A204.1 (cell line): Measurements from ENCODE around the gene CCM2.

Experiments used
- FAIRE-seq: peaks from 2 replicates; lab custom pipeline; 2012; peaks lifted over from hg19 to GRCh38; lab: Jason Lieb, UNC

CCM2 gene

DNA sequence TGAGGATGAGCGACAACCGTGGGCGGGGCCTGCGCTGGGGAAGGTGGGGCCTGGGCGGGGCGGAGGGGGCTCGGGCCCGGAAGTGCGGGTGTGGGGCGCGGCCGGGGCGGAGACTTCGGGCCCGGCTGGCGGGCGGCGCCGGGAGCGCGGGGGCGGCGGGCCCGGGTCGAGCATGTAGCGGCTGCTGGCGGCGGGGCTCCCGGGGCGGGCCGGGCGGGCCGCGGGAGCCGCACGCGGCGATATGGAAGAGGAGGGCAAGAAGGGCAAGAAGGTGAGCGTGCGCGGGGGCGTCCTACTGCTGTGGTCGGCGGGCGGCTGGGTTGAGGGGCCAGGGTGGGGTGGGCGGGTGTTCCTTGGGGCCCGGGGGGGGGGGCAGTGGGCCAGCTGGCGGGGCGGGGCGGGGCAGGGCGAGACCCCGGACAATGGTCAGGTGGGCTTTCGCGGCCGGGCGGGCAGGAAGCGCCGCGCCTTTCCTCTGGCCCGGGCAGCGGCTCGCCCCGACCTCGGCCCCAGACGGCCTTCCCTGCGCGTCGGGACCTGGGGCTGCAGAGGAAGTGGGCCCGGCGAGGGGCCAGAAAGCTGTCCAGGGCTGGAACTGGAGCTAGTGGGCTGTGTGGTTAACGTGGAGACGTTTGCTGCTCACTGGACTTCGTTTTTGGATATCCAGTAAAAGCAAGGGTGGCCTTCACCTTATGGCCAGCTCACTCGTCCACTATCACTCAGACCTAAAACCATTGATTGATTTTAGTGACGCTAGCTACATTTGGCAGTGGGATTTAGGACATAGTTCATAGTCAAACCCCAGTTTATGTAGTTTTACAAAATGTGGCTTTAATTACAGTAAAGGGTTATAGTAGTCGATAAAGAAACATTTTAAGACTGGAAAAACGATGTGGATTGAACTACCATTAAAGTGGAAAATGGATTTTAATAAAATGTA lies at the start of gene CCM2:
Gene CCM2 (plus strand): TSS at position 109 of the 940 bp plus-strand sequence. CDS start 133 bp downstream, at position 242.
- no peak for FAIRE-seq

DNA sequence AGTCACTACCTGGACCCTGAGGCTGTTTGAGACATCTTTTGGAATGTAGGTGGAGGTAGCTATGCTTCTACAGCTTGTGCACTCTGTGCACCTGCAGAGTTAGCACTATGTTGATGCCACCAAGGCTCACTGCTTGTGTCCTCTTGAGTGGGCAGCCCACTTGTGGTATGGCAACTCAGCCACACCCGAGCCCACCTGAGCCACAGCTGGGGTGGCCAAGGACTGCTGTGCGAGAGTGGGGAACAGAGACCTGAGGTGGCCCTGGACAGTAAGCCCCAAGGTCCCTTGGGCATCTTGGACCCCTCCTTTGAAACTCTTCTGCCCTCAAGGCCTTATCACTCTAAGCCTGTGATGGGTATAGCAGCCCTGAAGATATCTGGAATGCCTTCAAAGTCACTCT lies 46.8 kb upstream of the CCM2 start:
- FAIRE-seq, result no peak

DNA sequence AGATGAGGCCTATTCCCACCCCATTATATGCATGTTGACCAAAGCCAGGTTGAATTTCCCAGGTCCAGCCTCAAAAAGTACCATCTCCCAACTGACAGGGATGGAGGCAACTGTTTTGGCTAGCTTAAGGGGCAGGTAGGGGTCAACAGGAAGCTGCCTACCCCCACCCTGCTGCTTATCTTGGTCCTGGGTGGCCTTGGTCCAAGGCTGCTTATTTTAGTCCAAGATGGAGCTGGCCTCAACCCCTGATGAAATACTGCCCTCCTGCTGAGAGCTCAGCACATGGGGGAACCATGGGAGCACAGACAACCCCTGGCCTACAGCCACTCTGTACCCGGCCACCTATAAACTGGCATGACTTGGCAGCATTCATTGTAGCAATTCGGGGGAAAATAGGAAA lies 44.3 kb upstream of the CCM2 start:
- no peak for FAIRE-seq

GRCh38 chr7:44956157-44956766 lies 43.7 kb upstream of the CCM2 start:
- FAIRE-seq, result no peak

DNA sequence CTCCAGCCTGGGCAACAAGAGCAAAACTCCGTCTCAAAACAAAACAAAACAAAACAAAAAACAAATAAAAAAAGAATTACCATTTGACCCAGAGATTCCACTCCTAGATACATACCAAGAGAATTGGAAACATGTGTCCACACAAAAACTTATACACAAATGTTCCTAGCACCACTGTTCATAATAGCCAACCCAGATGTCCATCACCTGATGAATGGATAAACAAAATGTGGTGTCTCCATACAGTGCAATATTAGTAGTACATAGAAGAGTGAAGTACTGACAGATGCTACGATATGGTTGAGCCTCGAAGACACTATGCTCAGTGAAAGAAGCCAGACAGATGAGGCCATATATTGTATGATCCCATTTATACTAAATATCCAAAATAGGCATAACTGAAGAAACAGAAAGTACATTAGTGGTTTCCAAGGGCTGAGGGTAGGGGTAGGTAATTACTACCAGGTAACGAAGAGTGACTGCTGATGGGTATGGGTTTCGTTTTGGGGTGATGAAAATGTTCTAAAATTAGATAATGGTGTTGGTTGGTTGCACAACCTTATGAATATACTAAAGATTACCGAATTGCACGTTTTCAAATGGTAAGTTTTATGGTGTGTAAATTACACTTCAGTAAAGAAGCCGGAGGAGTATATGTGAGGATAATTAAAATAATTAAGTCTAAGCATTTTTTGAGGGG lies 41.2 kb upstream of the CCM2 start:
- FAIRE-seq, result no peak

DNA sequence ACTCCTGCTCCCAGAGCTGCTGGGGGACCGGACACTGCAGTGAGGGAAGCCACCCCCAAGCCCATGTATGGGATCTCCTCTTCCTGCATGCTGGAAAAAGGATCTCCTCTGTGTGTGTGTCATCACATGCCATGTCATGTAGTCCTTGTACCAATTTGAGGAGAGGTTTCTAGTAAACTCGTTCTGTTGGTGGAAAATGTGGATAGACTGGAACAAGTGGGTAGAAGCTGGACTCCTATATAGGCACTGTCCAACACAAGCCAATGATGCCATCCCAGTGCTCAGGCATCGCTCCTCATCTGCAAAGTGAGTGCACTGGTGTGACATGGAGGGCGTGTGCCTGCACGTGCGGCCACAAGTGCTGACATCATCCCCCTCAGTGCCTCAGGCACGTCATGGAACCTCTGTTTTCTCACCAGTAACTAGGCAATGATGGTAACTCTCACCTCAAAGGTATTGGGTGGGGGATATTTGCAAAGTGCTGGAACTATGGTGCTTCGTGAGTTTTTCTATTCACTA lies 40.5 kb upstream of the CCM2 start:
- no peak for FAIRE-seq

DNA sequence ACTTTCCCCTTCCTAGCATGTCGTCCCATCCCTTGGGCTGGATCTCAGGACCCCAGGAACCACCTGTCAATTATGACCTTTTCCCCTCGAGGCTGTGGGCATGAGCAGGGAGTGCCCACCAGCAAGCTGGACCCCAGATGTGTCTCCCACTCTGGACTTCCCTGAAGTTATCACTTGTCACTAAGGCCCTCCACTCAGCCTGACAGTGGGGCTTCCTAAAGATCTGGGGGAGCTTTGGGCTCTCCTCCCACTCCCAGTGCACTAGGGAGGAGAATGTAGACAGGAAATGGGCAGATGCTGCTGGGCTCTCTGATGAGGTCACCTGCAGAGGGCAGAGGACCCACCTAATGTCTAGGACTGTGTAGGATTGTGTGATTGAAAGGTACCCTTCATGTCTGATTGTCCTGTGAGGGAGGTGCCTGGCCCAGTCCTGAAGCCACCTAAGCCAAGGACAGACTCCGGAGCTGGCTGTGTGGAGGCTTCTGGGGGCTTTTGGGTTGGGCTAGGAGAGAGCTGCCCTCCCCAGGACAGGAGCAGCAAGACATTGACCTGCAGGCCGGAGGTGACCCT lies 39.9 kb upstream of the CCM2 start:
- no peak for FAIRE-seq

DNA sequence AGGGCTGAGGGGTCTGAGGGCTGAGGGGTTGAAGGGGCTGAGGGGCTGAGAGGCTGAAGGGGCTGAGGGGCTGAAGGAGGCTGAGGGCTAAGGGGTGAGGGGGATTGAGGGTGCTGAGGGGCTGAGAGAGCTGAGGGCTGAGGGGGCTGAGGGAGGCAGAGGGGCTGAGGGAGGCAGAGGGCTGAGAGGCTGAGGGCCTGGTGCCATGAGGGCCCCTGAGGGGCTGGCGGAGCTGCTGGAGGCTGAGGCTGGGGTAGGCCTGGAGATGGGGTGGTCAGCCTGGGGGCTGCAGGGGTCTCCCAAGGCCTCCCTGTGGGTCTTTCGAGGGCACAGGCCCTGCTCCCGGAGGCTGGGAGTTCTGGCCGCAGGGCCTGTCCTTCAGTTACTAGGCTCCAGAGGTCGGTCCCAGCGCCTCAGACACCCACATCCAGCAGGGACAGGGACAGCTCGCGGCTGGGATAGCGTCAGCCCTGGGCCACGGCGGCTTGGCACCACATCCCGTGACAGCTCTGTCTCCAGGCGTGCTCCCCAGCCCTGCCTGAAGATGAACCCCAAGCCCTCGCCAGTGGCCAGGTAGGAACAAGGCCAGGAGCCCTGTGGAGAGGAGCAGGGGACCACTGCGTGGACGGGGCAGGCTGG lies 38.0 kb upstream of the CCM2 start:
- FAIRE-seq, result no peak

- FAIRE-seq, result no peak
Measured at GRCh38 chr7:44962483-44963251, 37.3 kb upstream of the CCM2 start.

GRCh38 chr7:44963364-44964290 lies 36.4 kb upstream of the CCM2 start:
- no peak for FAIRE-seq

DNA sequence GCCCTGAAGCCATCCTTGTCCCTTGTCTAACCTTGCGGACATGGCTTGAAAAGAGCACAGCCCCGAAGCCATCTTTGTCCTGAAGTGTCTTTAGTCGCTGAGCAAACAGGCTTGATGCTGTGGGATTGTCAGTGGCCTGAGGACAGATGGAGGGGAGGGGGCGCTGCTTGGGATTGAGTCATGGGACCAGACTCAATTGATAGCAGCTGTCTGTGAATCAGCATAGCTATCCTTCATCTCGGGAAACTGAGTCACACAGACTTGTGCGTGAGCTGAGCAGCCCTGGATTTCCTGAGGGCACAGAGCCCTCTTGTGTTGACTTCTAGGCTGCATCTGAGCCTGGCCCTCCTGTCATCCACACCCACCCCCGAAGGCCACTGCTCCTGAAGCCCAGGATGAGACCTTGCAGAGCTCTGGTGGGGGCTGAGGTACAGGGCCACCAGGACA lies 35.6 kb upstream of the CCM2 start:
- no peak for FAIRE-seq

GRCh38 chr7:44964831-44965440 lies 35.1 kb upstream of the CCM2 start:
- no peak for FAIRE-seq

- FAIRE-seq, result no peak
Measured at GRCh38 chr7:44965441-44965903, 34.5 kb upstream of the CCM2 start.

DNA sequence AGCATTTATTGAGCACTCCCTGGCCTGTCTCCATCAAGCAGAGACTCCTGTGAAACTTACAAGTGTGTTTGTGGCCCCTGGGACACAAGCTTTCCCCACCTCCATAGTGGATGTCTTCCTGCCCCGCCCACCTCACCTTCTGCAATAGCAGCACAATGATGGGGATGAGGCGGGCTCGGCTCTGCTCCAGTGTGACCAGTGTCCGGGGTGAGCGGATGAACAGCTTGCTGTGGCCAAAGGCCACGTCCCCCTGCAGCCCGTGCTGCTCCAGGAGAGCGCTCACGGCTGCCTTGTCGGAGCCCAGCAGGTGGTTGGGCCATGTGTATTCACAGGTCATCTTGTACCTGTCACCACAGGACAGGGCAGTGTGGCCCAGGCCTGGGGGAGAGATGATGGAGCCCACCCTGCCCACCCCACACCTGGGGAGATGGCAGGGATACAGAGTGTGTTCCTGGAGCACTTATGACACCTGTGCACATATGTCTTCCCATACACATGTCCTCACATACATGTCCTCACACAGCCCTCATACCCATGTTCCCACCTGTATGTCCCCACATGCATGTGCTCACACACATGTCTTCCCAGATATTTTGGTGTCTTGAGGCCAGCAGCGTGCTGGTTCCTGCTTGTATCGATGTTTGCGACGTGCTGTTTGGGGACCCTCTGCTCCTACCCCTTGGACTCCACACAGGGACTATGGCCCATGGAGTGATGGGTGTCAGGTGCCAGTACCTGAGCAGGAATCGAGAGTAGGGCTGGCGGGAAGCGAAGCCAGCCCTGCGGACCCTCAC lies 33.9 kb upstream of the CCM2 start:
- FAIRE-seq, result no peak

GRCh38 chr7:44966731-44967538 lies 33.1 kb upstream of the CCM2 start:
- FAIRE-seq, result no peak

DNA sequence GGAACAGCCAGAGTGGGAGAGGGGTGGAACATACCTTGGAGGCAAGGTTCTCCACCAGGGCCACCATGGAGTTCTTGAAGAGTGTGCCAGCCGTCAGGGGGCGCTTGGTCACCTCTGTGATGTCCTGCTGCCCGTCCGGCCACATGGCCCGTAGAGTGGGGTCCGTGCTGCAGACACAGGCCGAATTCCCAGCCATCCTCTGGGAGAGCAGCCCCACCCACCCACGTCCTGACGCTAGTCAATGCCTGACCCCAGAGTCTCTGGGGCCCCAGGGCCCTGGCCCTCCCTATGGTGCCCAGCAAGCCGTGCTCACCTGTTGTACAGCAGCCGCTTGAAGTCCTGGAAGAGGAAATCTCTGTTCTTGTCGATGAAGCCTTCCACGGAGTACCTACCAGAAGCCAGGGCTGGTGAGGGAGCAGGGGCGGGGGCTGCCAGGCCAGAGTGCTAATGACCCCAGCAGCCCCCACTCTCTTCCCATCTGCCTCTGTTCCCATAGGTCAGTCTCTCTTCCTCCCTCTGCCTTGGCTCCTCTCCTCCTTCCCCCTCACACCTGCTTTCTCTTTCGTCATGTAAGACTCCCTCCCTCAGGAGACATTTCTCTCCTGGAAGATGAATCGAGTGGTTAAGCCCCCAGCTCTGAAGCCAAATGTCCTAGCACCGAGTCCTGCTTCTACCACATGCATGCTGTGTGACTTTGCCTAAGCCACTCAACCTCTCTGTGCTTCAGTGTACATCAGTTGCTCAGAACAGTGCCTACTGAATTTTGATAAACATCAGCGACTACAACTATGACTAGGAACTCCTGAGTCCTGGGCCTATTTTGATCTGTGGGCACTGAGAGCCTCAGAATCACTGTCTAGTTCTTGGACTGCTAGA lies 32.2 kb upstream of the CCM2 start:
- no peak for FAIRE-seq
